M059J (cell line): ENCODE results near the gene CPNE8. TPM values are rescaled to one million over a fixed set of nuclear protein-coding genes. Genes with fewer than 3 reads are reported as not detected.

Source experiments
- DNase-seq: peaks from one replicate; pipeline ENCODE4 v3.0.0-alpha.2; 2012; ENCODE audit warnings: low read depth
- total RNA-seq: library from RNA; depleted of rRNA; stranded (reverse); fragments of >200 nt; shearing (Covaris generic); gene quantifications from 2 replicates; pipeline ENCODE4 v1.2.3, GENCODE V29; 2014

The CPNE8 gene
- total RNA-seq, 1 experiment from 2014 or later = 9.8 TPM

DNA sequence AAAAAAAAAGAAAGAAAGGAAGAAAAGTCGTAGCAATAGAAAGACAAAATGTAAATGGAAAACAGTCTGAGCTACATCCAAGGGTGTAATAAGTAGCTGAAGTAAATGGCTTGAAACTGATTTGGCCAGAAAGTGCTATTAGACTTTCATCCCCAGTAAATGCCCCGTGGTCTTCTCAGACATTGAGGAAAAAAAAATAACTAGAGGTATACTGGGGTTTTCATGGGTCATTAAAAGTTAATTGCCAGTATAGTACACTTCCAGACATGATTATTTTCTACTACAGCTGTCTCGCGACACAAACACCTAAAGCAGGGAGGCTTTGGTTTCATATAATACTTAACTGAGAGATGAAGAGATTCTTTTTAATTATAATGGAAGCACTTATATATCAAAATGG, 271.9 kb downstream of the CPNE8 start:
- DNase-seq = no peak

DNA sequence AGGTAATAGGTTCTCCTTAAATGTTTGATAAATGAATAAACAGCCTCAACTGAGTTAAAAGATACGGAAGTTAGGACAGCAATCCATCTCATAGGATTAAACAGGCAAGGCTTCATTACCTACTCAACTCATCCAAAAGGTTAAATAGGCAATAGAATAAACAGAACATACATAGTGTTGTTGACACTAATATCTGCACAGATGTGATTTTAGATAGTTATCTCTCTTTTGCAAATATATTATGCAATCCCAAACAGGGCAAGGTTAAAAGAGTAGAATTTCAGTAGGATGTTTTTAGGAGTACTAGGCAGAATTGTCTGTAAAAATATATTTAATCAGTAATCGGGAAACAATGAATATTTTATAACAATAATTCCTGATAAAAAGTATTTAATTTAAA, 276.3 kb downstream of the CPNE8 start:
- no peak for DNase-seq

DNA sequence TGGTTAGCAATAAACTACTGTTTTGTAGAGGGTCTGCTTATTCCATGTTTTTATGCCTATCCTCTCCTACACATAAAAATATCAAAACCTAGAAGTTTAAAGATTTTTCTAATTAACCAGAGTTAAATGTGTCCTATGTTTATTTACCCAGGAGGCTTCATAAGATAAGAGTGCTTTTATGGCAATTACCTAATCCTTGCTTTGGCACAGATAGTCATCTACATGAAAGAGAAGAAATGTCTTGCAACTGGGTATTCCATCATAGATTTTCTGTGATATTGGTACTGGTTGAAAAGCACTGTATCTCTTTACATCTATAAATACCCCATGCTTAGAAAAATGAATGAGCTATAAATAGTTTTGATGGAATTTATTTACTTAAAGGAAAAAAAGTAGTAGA, 277.1 kb downstream of the CPNE8 start:
- DNase-seq = no peak

DNA sequence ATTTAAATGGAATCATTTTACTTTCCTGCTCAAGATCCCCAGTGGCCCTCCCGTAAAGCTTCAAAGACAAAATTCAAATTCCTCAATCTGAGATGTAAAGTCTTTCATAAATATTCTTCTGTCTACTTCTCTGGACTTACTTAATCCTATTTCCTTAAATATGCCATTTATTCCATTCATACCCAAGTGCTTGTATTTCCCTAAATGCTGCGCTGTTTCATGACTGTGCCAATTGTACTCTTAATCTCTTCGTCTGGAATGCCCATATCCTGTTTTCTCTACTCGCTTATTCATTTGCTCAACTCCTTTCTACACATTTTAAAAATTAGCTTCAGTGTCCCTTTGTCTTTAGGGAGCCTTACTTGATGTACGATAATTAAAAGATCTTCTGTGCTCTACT, 280.1 kb downstream of the CPNE8 start:
- no peak for DNase-seq

DNA sequence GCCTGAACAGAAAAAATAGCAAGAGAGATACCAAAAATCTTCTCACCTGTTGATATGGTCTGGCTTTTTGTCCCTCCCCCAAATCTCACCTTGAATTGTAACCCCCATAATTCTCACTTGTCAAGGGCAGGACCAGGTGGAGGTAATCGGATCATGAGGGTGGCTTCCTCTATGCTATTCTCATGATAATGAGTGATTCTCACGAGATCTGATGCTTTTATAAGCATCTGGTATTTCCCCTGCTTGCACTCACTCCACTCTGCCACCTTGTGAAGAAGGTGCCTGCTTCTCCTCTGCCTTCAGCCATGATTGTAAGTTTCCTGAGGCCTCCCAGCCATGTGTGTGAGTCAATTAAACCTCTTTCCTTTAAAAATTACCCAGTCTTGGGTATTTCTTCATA, 291.2 kb downstream of the CPNE8 start:
- DNase-seq = no peak

DNA sequence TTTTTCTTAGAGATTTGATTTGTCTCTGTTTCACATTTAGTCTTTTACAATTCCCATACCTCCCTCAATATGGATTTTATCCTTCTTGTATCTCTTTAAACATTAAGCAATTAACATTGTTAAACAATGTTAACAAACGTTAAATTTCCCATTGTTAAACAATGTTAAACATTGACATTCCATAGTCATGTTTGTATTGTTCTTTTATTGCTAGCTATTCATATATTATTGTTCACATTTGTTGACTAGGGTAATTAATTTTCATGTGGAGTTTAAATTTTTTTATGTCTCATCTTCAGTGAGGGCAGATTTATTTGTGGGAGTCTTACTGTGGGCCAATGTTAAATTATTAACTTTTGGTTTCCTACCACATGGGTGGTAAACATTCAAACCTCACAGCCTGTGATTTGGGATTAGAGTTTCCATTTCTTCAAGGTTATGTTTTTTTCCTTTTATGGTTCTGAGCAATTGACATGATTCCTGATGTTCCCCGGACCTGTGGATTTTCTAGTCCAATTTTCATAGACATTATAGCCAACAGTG, 294.5 kb downstream of the CPNE8 start:
- DNase-seq = no peak

DNA sequence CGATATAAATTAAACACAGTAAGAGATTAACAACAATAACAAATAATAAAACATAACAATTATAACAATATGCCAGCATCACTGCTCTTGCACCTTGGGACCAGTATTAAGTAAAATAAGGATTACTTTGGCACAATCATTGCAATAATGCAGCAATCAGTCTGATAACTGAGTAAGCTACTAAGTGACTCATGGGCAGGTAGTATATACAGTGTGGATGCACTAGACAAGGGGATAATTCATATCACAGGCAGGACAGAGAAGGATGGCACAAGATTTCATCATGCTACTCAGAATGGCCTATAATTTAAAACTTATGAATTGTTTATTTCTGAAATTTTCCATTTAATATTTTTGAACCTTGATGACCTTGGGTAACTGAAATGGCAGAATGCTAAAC, 298.1 kb downstream of the CPNE8 start:
- no peak for DNase-seq
